Esophagus muscularis mucosa (tissue), 3 donors: ENCODE data around the gene FJX1.

Source experiments
- EP300 ChIP-seq: sonication (generic); formaldehyde crosslinking; IDR thresholded peaks from one replicate; pipeline ENCODE4 v1.6.1; 2017; ENCODE audit warnings: antibody characterized with exemption
- TF ChIP-seq, protein P1 (sequence below), 3 experiments: fragments of 200-600 bp in 2 of 3; fragments of 450-650 bp in 1 of 3; sonication (generic) in 2 of 3; IDR thresholded peaks; one replicate each; pipeline ENCODE4 v1.5.1; 2017 to 2019; ENCODE audit warnings: antibody characterized with exemption in 3 of 3, mild to moderate bottlenecking in 2 of 3, moderate library complexity in 1 of 3

DNA sequence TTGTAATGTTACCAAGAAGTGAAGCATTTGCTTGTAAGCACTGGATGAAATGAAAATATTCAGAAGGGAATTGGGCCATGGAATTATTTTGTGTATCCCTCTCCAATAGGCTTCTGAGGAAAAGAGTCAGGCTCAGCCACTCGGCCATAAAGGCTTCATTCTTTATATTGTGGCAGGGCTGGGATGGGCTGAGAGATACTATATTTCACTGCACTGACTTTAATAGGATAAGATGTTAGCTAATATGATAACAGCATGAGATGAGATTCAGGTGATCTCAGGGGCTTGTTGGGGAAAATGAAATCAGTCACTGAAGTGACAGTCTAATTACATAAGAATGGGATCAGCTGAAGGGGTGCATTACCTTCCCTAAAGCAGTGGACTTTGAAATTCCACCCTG is 37.0 kb downstream of the FJX1 start:
- TF ChIP-seq, protein P1, sequence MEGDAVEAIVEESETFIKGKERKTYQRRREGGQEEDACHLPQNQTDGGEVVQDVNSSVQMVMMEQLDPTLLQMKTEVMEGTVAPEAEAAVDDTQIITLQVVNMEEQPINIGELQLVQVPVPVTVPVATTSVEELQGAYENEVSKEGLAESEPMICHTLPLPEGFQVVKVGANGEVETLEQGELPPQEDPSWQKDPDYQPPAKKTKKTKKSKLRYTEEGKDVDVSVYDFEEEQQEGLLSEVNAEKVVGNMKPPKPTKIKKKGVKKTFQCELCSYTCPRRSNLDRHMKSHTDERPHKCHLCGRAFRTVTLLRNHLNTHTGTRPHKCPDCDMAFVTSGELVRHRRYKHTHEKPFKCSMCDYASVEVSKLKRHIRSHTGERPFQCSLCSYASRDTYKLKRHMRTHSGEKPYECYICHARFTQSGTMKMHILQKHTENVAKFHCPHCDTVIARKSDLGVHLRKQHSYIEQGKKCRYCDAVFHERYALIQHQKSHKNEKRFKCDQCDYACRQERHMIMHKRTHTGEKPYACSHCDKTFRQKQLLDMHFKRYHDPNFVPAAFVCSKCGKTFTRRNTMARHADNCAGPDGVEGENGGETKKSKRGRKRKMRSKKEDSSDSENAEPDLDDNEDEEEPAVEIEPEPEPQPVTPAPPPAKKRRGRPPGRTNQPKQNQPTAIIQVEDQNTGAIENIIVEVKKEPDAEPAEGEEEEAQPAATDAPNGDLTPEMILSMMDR (IDR thresholded peaks at IDR 0.05) = no peak
- no peak for TF ChIP-seq EP300
